Body of pancreas (tissue), 4 donors: ENCODE results near the gene MPHOSPH9.

Source experiments
- POLR2A ChIP-seq, 3 donors: fragments of 450-650 bp; IDR thresholded peaks; one replicate each; pipeline ENCODE4 v1.6.1; 2016; ENCODE audit warnings: antibody characterized with exemption in 3 of 3, mild to moderate bottlenecking in 2 of 3
- TF ChIP-seq, protein P1 (sequence below), 7 experiments: fragments of 450-650 bp in 4 of 7; fragments of 200-600 bp in 3 of 7; sonication (generic) in 3 of 7; IDR thresholded peaks; one replicate each; pipeline ENCODE4 v1.5.1; 2016 to 2019; ENCODE audit warnings: antibody characterized with exemption in 7 of 7

DNA sequence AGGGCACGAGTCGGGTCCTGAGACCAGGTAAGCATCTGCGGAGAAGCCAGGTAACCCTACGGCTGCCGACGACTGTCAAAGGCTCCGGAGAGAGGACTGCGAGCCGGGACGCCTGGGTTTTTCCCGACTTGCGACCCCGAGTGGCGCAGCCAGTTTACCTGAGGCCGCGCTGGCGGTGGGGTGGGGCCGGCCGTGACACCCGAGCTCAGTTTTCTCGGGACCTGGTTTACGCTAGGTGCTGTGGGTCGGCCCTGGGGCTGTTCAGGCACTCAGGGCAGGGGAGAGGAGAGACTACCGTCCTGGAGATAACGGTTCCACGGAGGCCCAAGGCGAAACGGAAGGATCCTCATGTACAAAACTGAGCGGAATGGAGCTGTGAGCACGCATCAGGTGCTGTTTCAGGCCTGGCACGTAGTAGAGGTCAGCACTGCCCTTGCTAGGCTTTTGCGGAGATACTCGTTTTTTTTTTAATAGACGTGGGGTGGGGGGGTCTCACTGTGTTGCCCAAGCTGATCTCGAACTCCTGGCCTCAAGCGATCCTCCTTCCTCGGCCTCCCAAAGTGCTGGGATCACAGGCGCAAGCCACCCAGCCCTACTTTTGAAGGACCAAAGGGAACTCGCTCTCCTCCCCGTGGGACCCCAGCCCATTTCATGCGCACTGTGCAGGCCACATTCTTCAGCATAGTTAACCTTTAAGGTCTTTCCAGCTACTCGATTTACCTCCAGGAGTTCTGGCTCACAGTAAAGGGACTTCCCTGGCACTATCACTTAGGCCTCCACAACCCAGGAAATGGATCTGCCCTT lies 766 bp upstream of the MPHOSPH9 start:
- TF ChIP-seq, protein P1, sequence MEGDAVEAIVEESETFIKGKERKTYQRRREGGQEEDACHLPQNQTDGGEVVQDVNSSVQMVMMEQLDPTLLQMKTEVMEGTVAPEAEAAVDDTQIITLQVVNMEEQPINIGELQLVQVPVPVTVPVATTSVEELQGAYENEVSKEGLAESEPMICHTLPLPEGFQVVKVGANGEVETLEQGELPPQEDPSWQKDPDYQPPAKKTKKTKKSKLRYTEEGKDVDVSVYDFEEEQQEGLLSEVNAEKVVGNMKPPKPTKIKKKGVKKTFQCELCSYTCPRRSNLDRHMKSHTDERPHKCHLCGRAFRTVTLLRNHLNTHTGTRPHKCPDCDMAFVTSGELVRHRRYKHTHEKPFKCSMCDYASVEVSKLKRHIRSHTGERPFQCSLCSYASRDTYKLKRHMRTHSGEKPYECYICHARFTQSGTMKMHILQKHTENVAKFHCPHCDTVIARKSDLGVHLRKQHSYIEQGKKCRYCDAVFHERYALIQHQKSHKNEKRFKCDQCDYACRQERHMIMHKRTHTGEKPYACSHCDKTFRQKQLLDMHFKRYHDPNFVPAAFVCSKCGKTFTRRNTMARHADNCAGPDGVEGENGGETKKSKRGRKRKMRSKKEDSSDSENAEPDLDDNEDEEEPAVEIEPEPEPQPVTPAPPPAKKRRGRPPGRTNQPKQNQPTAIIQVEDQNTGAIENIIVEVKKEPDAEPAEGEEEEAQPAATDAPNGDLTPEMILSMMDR (IDR thresholded peaks at IDR 0.05): no peak
- no peak for TF ChIP-seq POLR2A (IDR thresholded peaks at IDR 0.05)
